Left ventricle myocardium inferior (tissue), 1 donor: ENCODE results near the gene AARS2. TPM values are rescaled to one million over a fixed set of nuclear protein-coding genes. Genes with fewer than 3 reads are reported as not detected.

Experiments used
- DNase-seq: peaks from one replicate; pipeline ENCODE4 v3.0.0-alpha.2; 2020
- H3K27ac ChIP-seq: fragments of 200-600 bp; replicated peaks from 2 replicates; pipeline ENCODE4 v1.8.0; 2021
- H3K27me3 ChIP-seq: fragments of 200-600 bp; 2 replicates; pipeline ENCODE4 v1.8.0; 2021; ENCODE audit warnings: low read depth
- H3K36me3 ChIP-seq: fragments of 200-600 bp; 2 replicates; pipeline ENCODE4 v1.8.0; 2021
- H3K4me1 ChIP-seq: fragments of 200-600 bp; 2 replicates; pipeline ENCODE4 v1.8.0; 2021
- H3K4me3 ChIP-seq: fragments of 200-600 bp; 2 replicates; pipeline ENCODE4 v1.8.0; 2021; ENCODE audit warnings: mild to moderate bottlenecking, moderate library complexity
- H3K9me3 ChIP-seq: fragments of 200-600 bp; replicated peaks from 2 replicates; pipeline ENCODE4 v1.8.0; 2021
- intact Hi-C: fragments of 100-400 bp; cut with micrococcal nuclease; formaldehyde crosslinking; loops from one replicate; pipeline ENCODE4 v1.11.0; 2022
- total RNA-seq: library from RNA; stranded (reverse); fragmentation: NEBNext Ultra II Directional; extraction: Animal tissue kit (Norgen Biotek cat#: 25700); gene quantifications from one replicate; pipeline ENCODE4 v1.2.1, GENCODE V29; 2021
- TF ChIP-seq, protein P1 (sequence below): fragments of 200-600 bp; IDR thresholded peaks from 2 replicates; pipeline ENCODE4 v1.8.0; 2021; ENCODE audit warnings: antibody characterized with exemption, mild to moderate bottlenecking, borderline replicate concordance
- donor health status: DM: no; HTN: yes; CAD: no; lungs with severe emphysema.

The AARS2 gene
- total RNA-seq, 1 donor from 2014 or later = 10.6 TPM

DNA sequence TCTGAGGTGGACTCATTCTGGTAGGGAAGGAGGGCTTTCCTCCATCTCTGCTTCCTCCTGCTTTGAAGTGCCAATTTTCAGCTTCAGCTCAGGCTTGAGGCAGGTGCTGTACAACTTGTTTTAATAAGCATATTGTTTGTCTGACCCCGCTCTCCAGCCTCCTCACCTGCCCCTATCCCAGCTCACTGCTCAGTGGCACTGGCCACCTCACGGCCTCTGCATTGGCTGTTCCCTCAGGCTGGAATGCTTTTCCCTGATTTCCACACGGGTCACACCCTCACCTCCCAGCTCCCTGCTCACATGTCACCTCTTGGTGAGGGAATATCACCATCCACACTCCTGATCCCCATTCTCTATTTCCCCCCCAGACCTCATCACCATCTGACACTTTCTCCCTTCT lies 14.3 kb downstream of the AARS2 start:
- Histone ChIP-seq H3K4me3 (no peak overlapping the region), H3K36me3 (peaks cover 38% of the 10 kb centered on the region), H3K9me3 (no peaks in the 10 kb centered on the region), H3K4me1 (peaks cover 15% of the 10 kb centered on the region), H3K27me3 (peaks cover 42% of the 10 kb centered on the region), H3K27ac (no peak overlapping the region)
- no peak for DNase-seq
- TF ChIP-seq, protein P1, sequence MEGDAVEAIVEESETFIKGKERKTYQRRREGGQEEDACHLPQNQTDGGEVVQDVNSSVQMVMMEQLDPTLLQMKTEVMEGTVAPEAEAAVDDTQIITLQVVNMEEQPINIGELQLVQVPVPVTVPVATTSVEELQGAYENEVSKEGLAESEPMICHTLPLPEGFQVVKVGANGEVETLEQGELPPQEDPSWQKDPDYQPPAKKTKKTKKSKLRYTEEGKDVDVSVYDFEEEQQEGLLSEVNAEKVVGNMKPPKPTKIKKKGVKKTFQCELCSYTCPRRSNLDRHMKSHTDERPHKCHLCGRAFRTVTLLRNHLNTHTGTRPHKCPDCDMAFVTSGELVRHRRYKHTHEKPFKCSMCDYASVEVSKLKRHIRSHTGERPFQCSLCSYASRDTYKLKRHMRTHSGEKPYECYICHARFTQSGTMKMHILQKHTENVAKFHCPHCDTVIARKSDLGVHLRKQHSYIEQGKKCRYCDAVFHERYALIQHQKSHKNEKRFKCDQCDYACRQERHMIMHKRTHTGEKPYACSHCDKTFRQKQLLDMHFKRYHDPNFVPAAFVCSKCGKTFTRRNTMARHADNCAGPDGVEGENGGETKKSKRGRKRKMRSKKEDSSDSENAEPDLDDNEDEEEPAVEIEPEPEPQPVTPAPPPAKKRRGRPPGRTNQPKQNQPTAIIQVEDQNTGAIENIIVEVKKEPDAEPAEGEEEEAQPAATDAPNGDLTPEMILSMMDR = no peak
- intact Hi-C loops = no loop called here

DNA sequence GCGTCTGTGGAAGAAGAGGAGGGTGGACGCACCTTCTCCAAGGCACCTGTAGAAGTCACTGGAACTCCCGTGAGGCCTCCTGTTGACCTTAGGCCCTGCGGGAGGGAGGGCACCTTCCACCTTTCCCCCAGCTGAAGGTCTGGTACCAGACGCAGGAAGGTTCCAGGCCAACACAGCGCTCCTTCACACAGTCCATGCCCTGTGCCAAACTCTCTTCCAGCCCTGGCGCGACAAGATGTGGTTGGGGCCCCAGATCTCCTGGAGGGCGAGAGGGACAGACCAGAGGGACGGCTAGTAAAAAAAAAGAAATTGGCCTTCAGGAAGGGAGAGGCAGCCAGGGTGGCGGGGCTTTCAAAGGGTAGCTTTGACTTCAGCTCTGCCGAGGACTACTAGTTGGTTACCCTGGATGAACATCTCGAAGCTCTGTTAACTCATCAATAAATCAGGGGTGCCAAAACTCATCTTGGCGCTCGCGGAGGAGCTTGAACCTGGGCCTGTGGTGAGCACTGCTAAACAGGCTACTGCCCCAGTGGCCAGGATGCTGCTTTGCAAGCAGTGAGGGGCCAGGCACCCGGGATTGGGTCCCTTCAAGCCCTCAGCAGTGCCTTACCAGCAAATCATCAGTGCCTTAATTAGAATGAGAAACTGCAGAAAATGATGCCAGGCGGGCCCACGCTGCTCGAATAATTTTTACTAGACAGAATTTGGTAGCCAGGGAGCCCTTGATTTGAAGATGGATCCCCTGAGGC lies 14.9 kb downstream of the AARS2 start:
- DNase-seq = no peak
- Histone ChIP-seq H3K4me1 (peaks cover 15% of the 10 kb centered on the region), H3K27me3 (peaks cover 49% of the 10 kb centered on the region), H3K27ac (no peak overlapping the region), H3K4me3 (peak overlapping the region; percentile 70), H3K9me3 (no peaks in the 10 kb centered on the region), H3K36me3 (peaks cover 31% of the 10 kb centered on the region)
- TF ChIP-seq, protein P1 = no peak
- intact Hi-C loops = no loop called here

DNA sequence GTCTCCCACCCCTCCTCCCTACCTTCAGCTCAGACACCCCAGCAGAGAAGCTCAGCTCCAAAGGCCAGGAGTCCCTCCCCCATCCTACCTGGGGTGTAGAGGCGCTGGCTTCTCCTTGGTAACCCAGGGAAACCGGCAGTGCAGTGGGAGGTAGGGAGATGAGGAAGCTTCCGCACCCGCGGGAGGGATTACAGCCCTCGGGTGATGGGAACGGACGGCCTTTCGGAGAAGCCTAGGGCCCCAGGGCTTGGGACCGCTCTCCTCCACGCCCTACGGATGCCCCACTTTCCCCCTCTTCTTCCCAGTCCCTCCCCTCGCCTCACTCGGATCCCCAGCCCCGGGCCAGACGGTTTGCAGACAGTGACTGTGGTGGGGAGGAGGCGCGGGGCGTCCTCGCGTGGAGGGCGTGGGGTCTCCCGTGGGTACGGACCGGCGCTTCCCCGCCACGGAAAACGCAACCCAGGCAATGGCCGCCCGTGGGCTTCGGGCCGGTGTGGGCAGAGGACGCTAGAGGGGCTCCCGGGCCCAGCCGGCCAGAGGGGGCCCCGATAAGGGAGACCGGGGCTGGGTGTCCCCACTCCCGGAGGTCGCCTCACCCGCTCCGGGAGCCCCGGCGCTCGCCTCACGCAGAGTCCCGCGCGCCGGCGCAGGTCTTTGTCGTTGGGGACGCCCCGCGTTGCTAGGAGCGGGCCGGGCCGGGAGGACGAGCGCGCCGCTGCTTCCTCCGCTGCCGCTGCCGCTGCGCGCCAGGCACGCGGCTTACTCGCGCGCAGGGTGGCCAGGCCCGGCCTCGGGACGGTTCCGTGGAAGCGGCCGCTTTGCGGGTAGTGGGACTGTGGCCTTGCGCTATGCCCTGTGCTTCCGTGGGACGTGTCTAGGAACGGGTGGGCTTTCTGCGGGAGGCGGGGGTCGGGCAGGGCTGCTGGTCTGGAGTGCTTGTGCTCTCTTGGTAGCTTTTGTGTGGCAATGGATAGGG lies 15.8 kb downstream of the AARS2 start:
- peak; percentile 41 for DNase-seq
- Histone ChIP-seq H3K4me3 (peak overlapping the region; percentile 70), H3K27ac (no peak overlapping the region), H3K9me3 (no peaks in the 10 kb centered on the region), H3K4me1 (peaks cover 15% of the 10 kb centered on the region), H3K36me3 (peaks cover 23% of the 10 kb centered on the region), H3K27me3 (peaks cover 57% of the 10 kb centered on the region)
- intact Hi-C loops = no loop called here
- TF ChIP-seq, protein P1 = no peak

- Histone ChIP-seq H3K27ac (no peak overlapping the region), H3K9me3 (no peaks in the 10 kb centered on the region), H3K4me1 (peaks cover 15% of the 10 kb centered on the region), H3K27me3 (peaks cover 80% of the 10 kb centered on the region), H3K4me3 (no peak overlapping the region), H3K36me3 (peaks cover under 1% of the 10 kb centered on the region)
- intact Hi-C loops = no loop called here
- no peak for DNase-seq
- TF ChIP-seq, protein P1 = no peak
Measured at GRCh38 chr6:44294832-44295791, 18.0 kb downstream of the AARS2 start.
